Skeletal muscle satellite cell (primary cell): ENCODE results near the gene GRIA4.

Source experiments
- H3K27me3 ChIP-seq: 2 replicates; pipeline ENCODE4 v1.7.0; 2013; ENCODE audit warnings: low read length; ENCODE audit not compliant: control insufficient read depth, insufficient read depth
- H3K36me3 ChIP-seq: 2 replicates; pipeline ENCODE4 v1.7.0; 2013; ENCODE audit warnings: mild to moderate bottlenecking, control low read depth, low read length; ENCODE audit not compliant: insufficient read depth
- H3K4me1 ChIP-seq: 2 replicates; pipeline ENCODE4 v1.7.0; 2013; ENCODE audit warnings: low read length; ENCODE audit not compliant: control insufficient read depth, insufficient read depth
- H3K4me2 ChIP-seq: 2 replicates; pipeline ENCODE4 v1.7.0; 2013; ENCODE audit warnings: mild to moderate bottlenecking, low read length
- H3K4me3 ChIP-seq: 2 replicates; pipeline ENCODE4 v1.7.0; 2013; ENCODE audit warnings: low read length
- H3K9ac ChIP-seq: 2 replicates; pipeline ENCODE4 v1.7.0; 2013; ENCODE audit warnings: mild to moderate bottlenecking, low read depth, low read length, moderate library complexity
- H3K9me3 ChIP-seq: replicated peaks from 2 replicates; pipeline ENCODE4 v1.7.0; 2013; ENCODE audit warnings: mild to moderate bottlenecking, control low read depth, low read length

GRIA4 gene

GRCh38 chr11:105935791-105936190, 325.9 kb downstream of the GRIA4 start:
- Histone ChIP-seq H3K4me3 (no peak overlapping the region), H3K4me1 (peaks cover 22% of the 10 kb centered on the region), H3K9ac (no peak overlapping the region), H3K9me3 (no peaks in the 10 kb centered on the region), H3K27me3 (no peaks in the 10 kb centered on the region), H3K36me3 (no peaks in the 10 kb centered on the region), H3K4me2 (no peak overlapping the region)

GRCh38 chr11:105937331-105937730, 327.5 kb downstream of the GRIA4 start:
- no peaks in the 10 kb centered on the region for H3K27me3 ChIP-seq
- H3K9me3 ChIP-seq = no peaks in the 10 kb centered on the region
- no peak overlapping the region for H3K4me3 ChIP-seq
- H3K4me1 ChIP-seq = peaks cover 22% of the 10 kb centered on the region
- H3K4me2 ChIP-seq = no peak overlapping the region
- H3K9ac ChIP-seq = no peak overlapping the region
- no peaks in the 10 kb centered on the region for H3K36me3 ChIP-seq

GRCh38 chr11:105937738-105938137, 327.9 kb downstream of the GRIA4 start:
- Histone ChIP-seq H3K27me3 (no peaks in the 10 kb centered on the region), H3K9me3 (no peaks in the 10 kb centered on the region), H3K4me3 (no peak overlapping the region), H3K36me3 (no peaks in the 10 kb centered on the region), H3K4me2 (peak overlapping the region; percentile 2), H3K4me1 (peaks cover 22% of the 10 kb centered on the region), H3K9ac (no peak overlapping the region)

- no peak overlapping the region for H3K4me3 ChIP-seq
- H3K4me2 ChIP-seq = no peak overlapping the region
- no peaks in the 10 kb centered on the region for H3K36me3 ChIP-seq
- peaks cover under 1% of the 10 kb centered on the region for H3K4me1 ChIP-seq
- H3K27me3 ChIP-seq = no peaks in the 10 kb centered on the region
- no peak overlapping the region for H3K9ac ChIP-seq
- no peaks in the 10 kb centered on the region for H3K9me3 ChIP-seq
Measured at GRCh38 chr11:105942921-105943320, 333.0 kb downstream of the GRIA4 start.

GRCh38 chr11:105948918-105949590, 339.2 kb downstream of the GRIA4 start:
- Histone ChIP-seq H3K36me3 (no peaks in the 10 kb centered on the region), H3K9ac (no peak overlapping the region), H3K27me3 (no peaks in the 10 kb centered on the region), H3K9me3 (no peaks in the 10 kb centered on the region), H3K4me3 (no peak overlapping the region), H3K4me1 (no peaks in the 10 kb centered on the region), H3K4me2 (no peak overlapping the region)

- H3K4me3 ChIP-seq = no peak overlapping the region
- H3K9ac ChIP-seq = no peak overlapping the region
- no peaks in the 10 kb centered on the region for H3K9me3 ChIP-seq
- H3K36me3 ChIP-seq = no peaks in the 10 kb centered on the region
- no peak overlapping the region for H3K4me2 ChIP-seq
- no peaks in the 10 kb centered on the region for H3K4me1 ChIP-seq
- no peaks in the 10 kb centered on the region for H3K27me3 ChIP-seq
Measured at GRCh38 chr11:105953886-105954285, 344.0 kb downstream of the GRIA4 start.

- Histone ChIP-seq H3K9ac (no peak overlapping the region), H3K27me3 (no peaks in the 10 kb centered on the region), H3K4me2 (no peak overlapping the region), H3K36me3 (no peaks in the 10 kb centered on the region), H3K4me3 (no peak overlapping the region), H3K4me1 (no peaks in the 10 kb centered on the region), H3K9me3 (no peaks in the 10 kb centered on the region)
Measured at GRCh38 chr11:105960252-105961245, 350.7 kb downstream of the GRIA4 start.

- Histone ChIP-seq H3K36me3 (no peaks in the 10 kb centered on the region), H3K4me3 (no peak overlapping the region), H3K9ac (no peak overlapping the region), H3K4me2 (no peak overlapping the region), H3K27me3 (no peaks in the 10 kb centered on the region), H3K4me1 (peaks cover 2% of the 10 kb centered on the region), H3K9me3 (no peaks in the 10 kb centered on the region)
Measured at GRCh38 chr11:105968021-105968697, 358.3 kb downstream of the GRIA4 start.

- H3K27me3 ChIP-seq = no peaks in the 10 kb centered on the region
- peaks cover 2% of the 10 kb centered on the region for H3K4me1 ChIP-seq
- no peak overlapping the region for H3K4me3 ChIP-seq
- no peaks in the 10 kb centered on the region for H3K9me3 ChIP-seq
- no peak overlapping the region for H3K4me2 ChIP-seq
- H3K36me3 ChIP-seq = no peaks in the 10 kb centered on the region
- no peak overlapping the region for H3K9ac ChIP-seq
Measured at GRCh38 chr11:105969756-105970155, 359.9 kb downstream of the GRIA4 start.

GRCh38 chr11:105975128-105975527, 365.3 kb downstream of the GRIA4 start:
- Histone ChIP-seq H3K4me2 (no peak overlapping the region), H3K4me3 (no peak overlapping the region), H3K27me3 (no peaks in the 10 kb centered on the region), H3K9ac (no peak overlapping the region), H3K9me3 (no peaks in the 10 kb centered on the region), H3K36me3 (no peaks in the 10 kb centered on the region), H3K4me1 (peaks cover 2% of the 10 kb centered on the region)

GRCh38 chr11:105979997-105980703, 370.3 kb downstream of the GRIA4 start:
- H3K9me3 ChIP-seq = no peaks in the 10 kb centered on the region
- H3K4me3 ChIP-seq = no peak overlapping the region
- H3K27me3 ChIP-seq = no peaks in the 10 kb centered on the region
- H3K36me3 ChIP-seq = no peaks in the 10 kb centered on the region
- H3K9ac ChIP-seq = no peak overlapping the region
- no peak overlapping the region for H3K4me2 ChIP-seq
- H3K4me1 ChIP-seq = no peaks in the 10 kb centered on the region
